Testis (tissue), 2 donors: ENCODE results near the gene GABBR2.

Experiments used
- POLR2A ChIP-seq: fragments of 450-650 bp; IDR thresholded peaks from one replicate; pipeline ENCODE4 v1.6.1; 2017; ENCODE audit warnings: antibody characterized with exemption, mild to moderate bottlenecking, moderate library complexity
- TF ChIP-seq, protein P1 (sequence below), 3 experiments: fragments of 450-650 bp in 2 of 3; fragments of 200-600 bp in 1 of 3; sonication (generic) in 1 of 3; IDR thresholded peaks; one replicate each; pipeline ENCODE4 v1.5.1; 2016 to 2019; ENCODE audit warnings: antibody characterized with exemption in 3 of 3, mild to moderate bottlenecking in 2 of 3, moderate library complexity in 1 of 3

DNA sequence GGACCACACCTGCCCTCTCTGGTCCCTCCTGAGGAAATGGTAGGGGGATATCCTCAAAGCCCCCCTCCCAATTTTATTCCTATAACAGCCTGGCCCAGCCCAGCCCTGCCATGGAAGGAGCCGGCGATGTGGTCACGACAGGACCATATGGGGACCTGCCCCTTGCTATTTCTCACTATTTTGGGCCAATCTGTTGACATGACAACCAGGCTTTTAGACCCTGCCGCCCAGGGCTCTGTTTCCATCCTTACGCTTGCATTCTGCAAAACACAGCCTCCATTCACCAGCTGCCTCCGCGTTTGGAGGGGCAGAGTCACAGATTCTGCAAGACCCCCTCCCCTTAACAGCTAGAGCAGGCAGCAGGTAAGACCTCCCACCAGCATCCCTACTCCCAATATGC is 112.2 kb downstream of the GABBR2 start:
- TF ChIP-seq, protein P1, sequence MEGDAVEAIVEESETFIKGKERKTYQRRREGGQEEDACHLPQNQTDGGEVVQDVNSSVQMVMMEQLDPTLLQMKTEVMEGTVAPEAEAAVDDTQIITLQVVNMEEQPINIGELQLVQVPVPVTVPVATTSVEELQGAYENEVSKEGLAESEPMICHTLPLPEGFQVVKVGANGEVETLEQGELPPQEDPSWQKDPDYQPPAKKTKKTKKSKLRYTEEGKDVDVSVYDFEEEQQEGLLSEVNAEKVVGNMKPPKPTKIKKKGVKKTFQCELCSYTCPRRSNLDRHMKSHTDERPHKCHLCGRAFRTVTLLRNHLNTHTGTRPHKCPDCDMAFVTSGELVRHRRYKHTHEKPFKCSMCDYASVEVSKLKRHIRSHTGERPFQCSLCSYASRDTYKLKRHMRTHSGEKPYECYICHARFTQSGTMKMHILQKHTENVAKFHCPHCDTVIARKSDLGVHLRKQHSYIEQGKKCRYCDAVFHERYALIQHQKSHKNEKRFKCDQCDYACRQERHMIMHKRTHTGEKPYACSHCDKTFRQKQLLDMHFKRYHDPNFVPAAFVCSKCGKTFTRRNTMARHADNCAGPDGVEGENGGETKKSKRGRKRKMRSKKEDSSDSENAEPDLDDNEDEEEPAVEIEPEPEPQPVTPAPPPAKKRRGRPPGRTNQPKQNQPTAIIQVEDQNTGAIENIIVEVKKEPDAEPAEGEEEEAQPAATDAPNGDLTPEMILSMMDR (IDR thresholded peaks at IDR 0.05): no peak
- no peak for TF ChIP-seq POLR2A
